Measurements from ENCODE around the gene ULBP1.
"Not testable (repeated sequence)": the region's sequence is repeated elsewhere in the genome, so short reads cannot be mapped to it uniquely, and the experiment has no call there.

The ULBP1 gene

GRCh38 chr6:149939356-149939648 lies 24.4 kb upstream of the ULBP1 start:
- Mint-ChIP-seq H3K27me3 (peaks cover 75 to 97% of the 10 kb centered on the region in 2 donors), H3K4me1 (peaks cover 30 to 58% of the 10 kb centered on the region in 2 donors), H3K4me3 (peak overlapping the region; percentile 76 to 80), H3K9me3 (no peaks in the 10 kb centered on the region), H3K27ac (peak overlapping the region; percentile 94), H3K36me3 (peaks cover 0 to 2% of the 10 kb centered on the region in 2 donors)
- DNase-seq (no peak), ATAC-seq (replicated peaks) (peak in 1 of 2 donors; percentile 6)

- peaks cover 67 to 90% of the 10 kb centered on the region in 2 donors for H3K27me3 Mint-ChIP-seq
- peak overlapping the region in 1 of 2 donors; percentile 13 for H3K4me3 Mint-ChIP-seq
- DNase-seq (no peak), ATAC-seq (replicated peaks) (no peak)
- peaks cover 25 to 55% of the 10 kb centered on the region in 2 donors for H3K4me1 Mint-ChIP-seq
- H3K27ac Mint-ChIP-seq: peak overlapping the region; percentile 75
- H3K36me3 Mint-ChIP-seq: peaks cover 0 to 2% of the 10 kb centered on the region in 2 donors
- H3K9me3 Mint-ChIP-seq: no peaks in the 10 kb centered on the region
These were observed 23.7 kb upstream of the ULBP1 start for GRCh38 chr6:149939909-149940671.

- ATAC-seq (replicated peaks) (no peak), DNase-seq (no peak)
- no peak overlapping the region for H3K27ac Mint-ChIP-seq
- peak overlapping the region in 1 of 2 donors; percentile 13 for H3K4me3 Mint-ChIP-seq
- peaks cover 0 to 2% of the 10 kb centered on the region in 2 donors for H3K36me3 Mint-ChIP-seq
- no peaks in the 10 kb centered on the region for H3K9me3 Mint-ChIP-seq
- peaks cover 66 to 90% of the 10 kb centered on the region in 2 donors for H3K27me3 Mint-ChIP-seq
- peaks cover 27 to 55% of the 10 kb centered on the region in 2 donors for H3K4me1 Mint-ChIP-seq
These were observed 23.1 kb upstream of the ULBP1 start for GRCh38 chr6:149940672-149940982.

- Mint-ChIP-seq H3K27ac (peak within 1 kb of the TSS; percentile 95), H3K4me3 (peak within 1 kb of the TSS; percentile 88 to 94), H3K4me1 (peaks cover 27 to 55% of the 10 kb centered on the region in 2 donors), H3K27me3 (peaks cover 64 to 83% of the 10 kb centered on the region in 2 donors), H3K36me3 (peaks cover 0 to 2% of the 10 kb centered on the region in 2 donors), H3K9me3 (no peaks in the 10 kb centered on the region)
- peak; percentile 72 for DNase-seq
- ATAC-seq (replicated peaks): peak; percentile 72 to 74
These were observed 21.9 kb upstream of the ULBP1 start, which contains the start of gene ULBP2 for GRCh38 chr6:149941583-149942460. Gene ULBP2, plus strand, starts transcription at chr6:149942014. Its CDS starts 59 bp downstream, at chr6:149942073.

GRCh38 chr6:149942461-149942829 lies 21.3 kb upstream of the ULBP1 start:
- H3K27me3 Mint-ChIP-seq: peaks cover 63 to 80% of the 10 kb centered on the region in 2 donors
- peak overlapping the region; percentile 88 to 94 for H3K4me3 Mint-ChIP-seq
- H3K36me3 Mint-ChIP-seq: peaks cover 0 to 2% of the 10 kb centered on the region in 2 donors
- no peaks in the 10 kb centered on the region for H3K9me3 Mint-ChIP-seq
- ATAC-seq (replicated peaks) (no peak), DNase-seq (no peak)
- peaks cover 27 to 54% of the 10 kb centered on the region in 2 donors for H3K4me1 Mint-ChIP-seq
- H3K27ac Mint-ChIP-seq: no peak overlapping the region

GRCh38 chr6:149943321-149943720 lies 20.4 kb upstream of the ULBP1 start:
- not testable (repeated sequence) for ATAC-seq (replicated peaks); H3K9me3 Mint-ChIP-seq; DNase-seq; H3K36me3 Mint-ChIP-seq; H3K4me3 Mint-ChIP-seq; H3K27ac Mint-ChIP-seq
- Mint-ChIP-seq H3K4me1 (peaks cover 23 to 45% of the 10 kb centered on the region in 2 donors), H3K27me3 (peaks cover 66 to 80% of the 10 kb centered on the region in 2 donors)

GRCh38 chr6:149945276-149945675 lies 18.5 kb upstream of the ULBP1 start:
- Mint-ChIP-seq H3K27me3 (peaks cover 63 to 74% of the 10 kb centered on the region in 2 donors), H3K4me1 (peaks cover 13 to 27% of the 10 kb centered on the region in 2 donors)
- not testable (repeated sequence) for DNase-seq, H3K36me3 Mint-ChIP-seq, H3K4me3 Mint-ChIP-seq, H3K27ac Mint-ChIP-seq, H3K9me3 Mint-ChIP-seq
- ATAC-seq (replicated peaks): peak; percentile 61 to 66

GRCh38 chr6:149946631-149947030 lies 17.1 kb upstream of the ULBP1 start:
- not testable (repeated sequence) for H3K36me3 Mint-ChIP-seq; H3K9me3 Mint-ChIP-seq; ATAC-seq (replicated peaks); H3K27ac Mint-ChIP-seq; DNase-seq; H3K4me3 Mint-ChIP-seq
- Mint-ChIP-seq H3K4me1 (peaks cover 7 to 14% of the 10 kb centered on the region in 2 donors), H3K27me3 (peaks cover 62 to 74% of the 10 kb centered on the region in 2 donors)

- not testable (repeated sequence) for DNase-seq; H3K4me1 Mint-ChIP-seq; H3K36me3 Mint-ChIP-seq; ATAC-seq (replicated peaks); H3K27ac Mint-ChIP-seq; H3K9me3 Mint-ChIP-seq; H3K4me3 Mint-ChIP-seq
- peaks cover 66 to 74% of the 10 kb centered on the region in 2 donors for H3K27me3 Mint-ChIP-seq
These were observed 16.2 kb upstream of the ULBP1 start for GRCh38 chr6:149947533-149947932.

GRCh38 chr6:149948011-149948410 lies 15.7 kb upstream of the ULBP1 start:
- peaks cover 64 to 74% of the 10 kb centered on the region in 2 donors for H3K27me3 Mint-ChIP-seq
- DNase-seq (no peak), ATAC-seq (replicated peaks) (no peak)
- no peak overlapping the region for H3K27ac Mint-ChIP-seq
- peaks cover 0 to 2% of the 10 kb centered on the region in 2 donors for H3K4me1 Mint-ChIP-seq
- H3K36me3 Mint-ChIP-seq: no peaks in the 10 kb centered on the region
- no peak overlapping the region for H3K4me3 Mint-ChIP-seq
- H3K9me3 Mint-ChIP-seq: no peaks in the 10 kb centered on the region

GRCh38 chr6:149948616-149949015 lies 15.1 kb upstream of the ULBP1 start:
- ATAC-seq (replicated peaks) (no peak), DNase-seq (no peak)
- H3K27ac Mint-ChIP-seq: no peak overlapping the region
- no peaks in the 10 kb centered on the region for H3K9me3 Mint-ChIP-seq
- no peak overlapping the region for H3K4me3 Mint-ChIP-seq
- peaks cover 62 to 71% of the 10 kb centered on the region in 2 donors for H3K27me3 Mint-ChIP-seq
- no peaks in the 10 kb centered on the region for H3K36me3 Mint-ChIP-seq
- peaks cover 2 to 3% of the 10 kb centered on the region in 2 donors for H3K4me1 Mint-ChIP-seq

GRCh38 chr6:149950423-149950822 lies 13.3 kb upstream of the ULBP1 start:
- ATAC-seq (replicated peaks): no peak
- peaks cover 63 to 70% of the 10 kb centered on the region in 2 donors for H3K27me3 Mint-ChIP-seq
- H3K36me3 Mint-ChIP-seq: no peaks in the 10 kb centered on the region
- no peak for DNase-seq
- no peak overlapping the region for H3K4me3 Mint-ChIP-seq
- no peaks in the 10 kb centered on the region for H3K9me3 Mint-ChIP-seq
- H3K4me1 Mint-ChIP-seq: peaks cover 9 to 12% of the 10 kb centered on the region in 2 donors
- H3K27ac Mint-ChIP-seq: no peak overlapping the region

- Mint-ChIP-seq H3K4me1 (peaks cover 9 to 17% of the 10 kb centered on the region in 2 donors), H3K27me3 (peaks cover 68 to 74% of the 10 kb centered on the region in 2 donors), H3K9me3 (no peaks in the 10 kb centered on the region), H3K36me3 (no peaks in the 10 kb centered on the region), H3K4me3 (no peak overlapping the region), H3K27ac (no peak overlapping the region)
- ATAC-seq (replicated peaks): no peak
- DNase-seq: no peak
These were observed 12.6 kb upstream of the ULBP1 start for GRCh38 chr6:149951096-149951495.

- Mint-ChIP-seq H3K9me3 (no peaks in the 10 kb centered on the region), H3K36me3 (no peaks in the 10 kb centered on the region), H3K27me3 (peaks cover 66 to 77% of the 10 kb centered on the region in 2 donors), H3K27ac (no peak overlapping the region), H3K4me1 (peaks cover 9 to 19% of the 10 kb centered on the region in 2 donors), H3K4me3 (no peak overlapping the region)
- ATAC-seq (replicated peaks): no peak
- no peak for DNase-seq
These were observed 12.1 kb upstream of the ULBP1 start for GRCh38 chr6:149951626-149952025.

Measured in stimulated activated naive B cell treated with anti-CD40 and anti-IgM and Interleukin-4, amounts not matched to agents 10 μg/mL and 1 μg/mL and 100 μg/mL, for 72 hours (primary cell).